HG02759 (cell line): Measurements from ENCODE around the gene MYOT.
"Not testable (repeated sequence)": the region's sequence is repeated elsewhere in the genome, so short reads cannot be mapped to it uniquely, and the experiment has no call there.

Experiments
- ATAC-seq: cut with Tn5 transposase; IDR thresholded peaks from one replicate; pipeline ENCODE4 v1.9.1; 2021; ENCODE audit warnings: mild to moderate bottlenecking, moderate library complexity; ENCODE audit not compliant: unreplicated experiment

The MYOT gene

GRCh38 chr5:137856201-137856600 is 11.5 kb upstream of the MYOT start:
- ATAC-seq, result no peak

- peak; percentile 23 for ATAC-seq
Measured at GRCh38 chr5:137856916-137857862, 10.5 kb upstream of the MYOT start.

- peak; percentile 79 for ATAC-seq
Measured at GRCh38 chr5:137858223-137858916, 9.3 kb upstream of the MYOT start.

- no peak for ATAC-seq
Measured at GRCh38 chr5:137858954-137859353, 8.7 kb upstream of the MYOT start.

- no peak for ATAC-seq
Measured at GRCh38 chr5:137862251-137862650, 5.4 kb upstream of the MYOT start.

GRCh38 chr5:137863653-137864052 is 4.0 kb upstream of the MYOT start:
- not testable (repeated sequence) for ATAC-seq

GRCh38 chr5:137866541-137867388 is 895 bp upstream of the MYOT start:
- ATAC-seq, result no peak

GRCh38 chr5:137870647-137871339 is 3.1 kb downstream of the MYOT start:
- ATAC-seq, result no peak

GRCh38 chr5:137871571-137871970 is 3.9 kb downstream of the MYOT start:
- ATAC-seq, result no peak

- ATAC-seq, result no peak
Measured at GRCh38 chr5:137872466-137872865, 4.8 kb downstream of the MYOT start.

GRCh38 chr5:137876101-137876500 is 8.4 kb downstream of the MYOT start:
- ATAC-seq, result no peak

- no peak for ATAC-seq
Measured at GRCh38 chr5:137880313-137880712, 12.7 kb downstream of the MYOT start.

GRCh38 chr5:137887831-137888230 is 20.2 kb downstream of the MYOT start:
- no peak for ATAC-seq

- ATAC-seq, result no peak
Measured at GRCh38 chr5:137888466-137888862, 20.8 kb downstream of the MYOT start.

GRCh38 chr5:137888863-137889759 is 21.5 kb downstream of the MYOT start, which contains the start of gene PKD2L2:
Gene PKD2L2 (plus strand): TSS chr5:137889457. CDS start chr5:137889492, 35 bp downstream.
- peak; percentile 99 for ATAC-seq

- no peak for ATAC-seq
Measured at GRCh38 chr5:137890845-137891244, 23.2 kb downstream of the MYOT start.

GRCh38 chr5:137891849-137892248 is 24.2 kb downstream of the MYOT start:
- no peak for ATAC-seq

- no peak for ATAC-seq
Measured at GRCh38 chr5:137894586-137894985, 26.9 kb downstream of the MYOT start.

- ATAC-seq, result no peak
Measured at GRCh38 chr5:137896560-137896959, 28.9 kb downstream of the MYOT start.
